HPDE6-E6E7 (cell line): ENCODE data around the gene TRDN.
A peak's percentile ranks its signal among the peaks of the same experiment; 100 is the strongest.
"Not testable (repeated sequence)": the region's sequence is repeated elsewhere in the genome, so short reads cannot be mapped to it uniquely, and the experiment has no call there.

Experiments
- DNase-seq: peaks from one replicate; pipeline ENCODE4 v3.0.0; 2011; ENCODE audit warnings: missing footprints; ENCODE audit errors: extremely low spot score

The TRDN gene

DNA sequence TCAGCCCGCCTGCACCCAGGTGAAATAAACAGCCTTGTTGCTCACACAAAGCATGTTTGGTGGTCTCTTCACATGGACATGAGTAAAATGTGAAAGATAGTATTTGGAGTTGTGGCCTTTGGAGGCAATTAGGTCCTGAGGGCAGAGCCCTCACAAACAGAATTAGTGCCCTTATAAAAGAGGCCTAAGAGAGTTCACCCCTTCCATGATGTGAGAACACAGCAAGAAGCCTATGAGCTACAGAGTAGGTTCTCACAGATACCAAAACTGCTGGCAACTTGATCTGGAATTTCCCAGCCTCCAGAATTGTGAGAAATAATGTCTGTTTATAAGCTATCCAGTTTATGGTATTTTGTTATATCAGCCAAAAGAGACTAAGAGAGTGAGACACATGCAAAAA lies 74.5 kb downstream of the TRDN start:
- no peak for DNase-seq

DNA sequence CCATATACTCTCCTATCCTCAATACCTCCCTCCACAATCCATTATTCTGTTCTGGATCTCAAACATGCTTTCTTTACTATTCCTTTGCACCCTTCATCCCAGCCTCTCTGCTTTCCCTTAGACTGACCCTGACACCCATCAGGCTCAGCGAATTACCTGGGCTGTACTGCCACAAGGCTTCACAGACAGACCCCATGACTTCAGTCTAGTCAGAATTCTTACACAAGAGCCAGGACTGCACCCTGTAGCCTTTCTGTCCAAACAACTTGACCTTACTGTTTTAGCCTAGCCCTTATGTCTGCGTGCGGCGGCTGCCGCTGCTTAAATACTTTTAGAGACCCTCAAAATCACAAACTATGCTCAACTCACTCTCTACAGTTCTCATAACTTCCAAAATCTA lies 76.9 kb downstream of the TRDN start:
- DNase-seq = not testable (repeated sequence)

DNA sequence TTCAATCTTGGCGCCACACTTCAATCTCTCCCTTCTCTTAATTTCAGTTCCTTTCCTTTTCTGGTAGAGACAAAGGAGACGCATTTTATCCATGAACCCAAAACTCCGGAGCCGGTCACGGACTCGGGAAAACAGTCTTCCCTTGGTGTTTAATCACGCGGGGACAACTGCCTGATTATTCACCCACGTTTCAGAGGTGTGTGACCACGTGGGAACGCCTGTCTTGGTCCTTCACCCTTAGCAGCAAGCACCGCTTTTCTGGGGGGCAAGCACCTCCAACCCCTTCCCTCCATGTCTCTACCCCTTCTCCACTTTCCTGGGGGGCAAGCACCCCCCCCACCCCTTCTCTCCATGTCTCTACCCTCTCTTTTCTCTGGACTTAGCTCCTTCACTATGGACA lies 79.3 kb downstream of the TRDN start:
- not testable (repeated sequence) for DNase-seq

DNA sequence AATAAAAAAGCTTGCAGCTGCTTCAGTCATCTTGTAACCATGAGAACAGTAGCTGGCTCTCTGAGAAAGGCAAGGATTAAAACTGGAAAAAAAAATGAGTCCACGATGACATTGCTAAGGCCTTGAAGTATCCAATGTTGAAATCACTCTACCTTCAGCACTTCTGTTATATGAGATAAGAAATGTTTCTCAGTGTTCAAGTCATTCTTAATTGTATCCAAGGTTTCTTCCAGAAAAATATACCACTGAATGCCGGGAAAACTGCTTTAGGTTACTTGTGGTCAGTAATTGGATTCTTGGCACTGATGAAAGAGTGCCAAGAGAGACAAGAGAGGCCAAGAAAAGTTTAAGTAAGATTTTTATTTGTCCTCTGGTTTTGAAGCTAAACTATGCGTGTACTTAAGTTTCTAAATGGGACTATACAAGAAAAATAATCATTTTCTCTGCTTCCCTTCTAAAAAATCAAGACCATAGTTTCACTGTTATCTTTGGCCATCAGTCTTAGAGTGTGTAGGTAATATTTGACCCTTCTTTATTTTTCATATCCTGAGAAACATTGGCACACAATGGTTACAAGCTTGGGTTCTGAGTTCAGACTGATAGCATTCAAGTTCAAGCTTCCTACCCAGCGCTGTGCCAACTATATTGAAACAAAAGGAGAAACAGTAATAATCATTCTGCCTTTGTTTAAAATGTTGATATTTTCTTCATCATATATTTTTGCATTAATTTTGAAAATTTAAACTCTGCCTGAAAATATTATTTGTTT lies 84.6 kb downstream of the TRDN start:
- no peak for DNase-seq

DNA sequence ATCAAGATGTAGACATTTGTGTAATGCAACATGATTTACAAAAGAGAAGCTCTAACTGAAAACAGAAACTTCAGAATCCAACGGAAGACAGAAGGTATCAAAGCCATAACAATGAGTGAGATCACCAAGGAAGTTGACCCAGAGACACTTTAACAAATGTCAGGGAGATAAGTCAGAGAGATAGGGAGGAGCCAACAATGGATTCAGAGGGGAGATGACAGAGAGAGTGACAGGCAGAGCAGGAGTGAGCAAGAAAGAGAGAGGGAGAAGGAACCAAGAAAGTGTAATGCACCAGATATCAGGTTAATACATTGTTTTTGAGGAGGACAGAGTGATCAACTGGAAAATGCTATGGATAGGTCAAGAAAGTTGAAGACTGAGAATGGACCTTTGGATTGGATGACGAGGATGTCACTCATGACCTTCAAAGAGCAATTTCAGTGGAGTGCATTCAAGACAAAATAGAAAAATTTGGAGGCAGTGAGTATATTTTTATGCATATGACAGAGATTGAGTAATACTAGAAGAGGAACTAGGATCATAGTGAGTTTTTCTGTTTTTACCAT lies 86.6 kb downstream of the TRDN start:
- DNase-seq = no peak

DNA sequence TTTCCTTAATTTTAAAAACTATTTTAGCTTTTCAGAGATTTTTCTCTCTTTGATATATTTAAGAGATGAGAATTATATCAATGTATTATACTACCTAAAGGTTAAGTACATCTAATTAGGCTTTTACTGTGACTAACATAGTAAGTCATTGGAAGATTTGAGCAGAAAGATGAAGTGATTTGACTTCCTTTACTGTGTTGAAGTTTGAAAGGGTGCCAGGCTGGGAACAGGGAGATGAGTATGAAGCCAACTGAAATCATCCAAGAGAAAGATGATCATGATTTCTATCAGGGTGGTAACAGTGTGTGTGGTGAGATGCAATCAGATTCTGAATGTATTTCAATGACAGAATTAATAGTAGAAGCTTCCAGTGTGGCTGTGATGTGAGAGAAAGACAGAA lies 87.3 kb downstream of the TRDN start:
- no peak for DNase-seq

DNA sequence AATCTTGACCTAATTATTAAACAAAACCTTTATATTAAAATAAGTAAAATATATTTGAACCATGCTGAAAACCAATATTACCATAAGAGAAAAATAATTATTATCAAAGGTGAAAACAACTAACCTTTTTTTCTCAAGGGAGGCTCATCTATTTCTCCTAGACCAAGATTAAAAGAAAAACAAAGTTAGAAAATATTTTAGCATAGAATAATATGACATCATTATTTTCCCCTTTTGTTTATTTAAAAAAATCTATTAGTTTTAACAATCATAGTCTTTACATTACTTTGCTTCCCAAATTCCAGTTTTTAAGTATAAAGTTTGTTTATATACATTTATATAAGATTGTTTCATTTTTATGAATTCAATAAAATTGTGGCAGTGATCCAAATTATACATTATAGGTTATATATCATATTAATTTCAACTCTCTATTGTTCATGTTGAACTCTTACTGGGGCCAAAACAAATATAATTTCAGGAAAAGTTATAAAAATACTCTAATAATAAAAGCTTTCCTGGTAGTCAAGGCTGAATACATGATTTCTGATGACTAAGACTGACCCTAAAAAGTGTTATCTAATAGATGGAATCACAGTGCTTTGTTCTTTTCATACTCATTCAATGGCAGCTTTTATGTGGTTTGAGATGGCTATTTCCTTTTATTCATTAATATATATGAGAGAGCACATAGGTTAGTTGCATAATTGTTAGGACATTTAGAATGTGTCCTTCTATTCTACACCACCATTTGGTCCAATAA lies 89.4 kb downstream of the TRDN start:
- no peak for DNase-seq

DNA sequence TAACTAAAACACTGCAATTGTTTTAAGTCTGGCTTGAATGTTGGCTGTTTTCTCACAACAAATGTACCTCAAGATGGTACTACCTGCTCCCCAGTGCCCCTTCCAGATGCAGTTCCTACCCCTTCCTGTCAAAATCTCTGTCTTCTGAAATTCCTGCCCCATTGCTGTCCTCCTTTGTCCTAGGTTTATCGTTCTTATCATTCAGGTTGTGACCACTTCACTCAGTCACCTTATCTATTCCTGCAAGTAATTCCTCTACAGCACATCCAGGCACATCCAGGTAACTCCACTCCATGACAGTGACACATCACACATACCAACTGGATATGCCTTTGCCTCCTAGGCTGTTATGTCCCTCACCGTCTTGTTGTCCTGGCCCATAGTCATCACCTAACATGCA lies 90.2 kb downstream of the TRDN start:
- DNase-seq = no peak

DNA sequence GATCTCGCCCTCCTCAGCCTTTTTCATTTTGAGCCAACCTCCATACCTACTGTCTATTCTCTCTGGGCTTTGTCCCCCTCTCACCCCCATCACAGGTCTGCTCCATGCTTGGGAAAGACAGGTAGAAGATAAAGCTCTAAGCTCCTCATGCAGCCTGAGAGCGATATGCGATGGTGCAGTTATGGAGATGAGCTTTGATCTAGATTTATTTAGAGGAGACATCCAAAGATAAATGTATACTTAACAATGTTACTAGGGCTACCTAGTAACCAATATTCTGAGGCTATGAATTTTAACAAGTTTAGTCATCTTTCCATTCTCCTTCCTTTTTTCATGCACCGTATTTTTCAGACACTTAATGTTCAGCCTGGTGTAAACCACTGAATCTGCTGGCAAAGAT lies 95.3 kb downstream of the TRDN start:
- no peak for DNase-seq

DNA sequence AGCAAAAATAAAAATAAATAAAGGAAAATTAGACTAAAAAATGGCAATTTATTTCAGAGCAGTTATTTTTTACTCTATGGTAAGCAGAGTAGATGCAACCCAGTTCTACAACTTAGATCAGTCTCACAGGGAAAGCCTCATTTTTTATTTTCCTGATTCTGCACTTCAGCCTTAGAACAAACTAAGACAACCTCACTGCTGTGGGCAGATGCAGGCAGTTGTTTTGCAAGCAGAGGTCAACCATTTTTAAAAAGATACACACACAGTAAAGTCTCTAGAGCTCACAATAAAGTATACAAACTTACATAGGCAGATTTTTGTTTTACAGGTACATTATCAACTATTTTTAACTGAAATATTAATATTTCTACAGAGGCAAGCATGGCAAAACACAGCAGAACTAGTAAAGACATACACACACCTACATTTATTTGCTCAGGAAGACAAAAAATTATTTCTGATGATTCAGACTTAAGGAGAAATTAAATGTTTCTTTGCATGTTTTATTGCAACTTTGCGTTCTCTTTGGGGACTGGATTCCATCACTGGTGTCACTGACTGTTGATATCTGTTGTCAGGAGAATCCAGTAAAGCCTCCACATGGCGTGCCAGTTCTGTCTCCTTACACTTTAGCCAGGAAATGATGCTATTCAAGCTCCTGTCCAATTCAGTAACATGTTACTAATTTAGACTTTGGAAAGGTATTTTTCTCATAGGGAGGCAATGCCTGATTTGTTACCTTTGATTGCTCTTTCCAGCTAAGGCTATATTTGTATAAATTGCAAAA lies 102.7 kb downstream of the TRDN start:
- no peak for DNase-seq

DNA sequence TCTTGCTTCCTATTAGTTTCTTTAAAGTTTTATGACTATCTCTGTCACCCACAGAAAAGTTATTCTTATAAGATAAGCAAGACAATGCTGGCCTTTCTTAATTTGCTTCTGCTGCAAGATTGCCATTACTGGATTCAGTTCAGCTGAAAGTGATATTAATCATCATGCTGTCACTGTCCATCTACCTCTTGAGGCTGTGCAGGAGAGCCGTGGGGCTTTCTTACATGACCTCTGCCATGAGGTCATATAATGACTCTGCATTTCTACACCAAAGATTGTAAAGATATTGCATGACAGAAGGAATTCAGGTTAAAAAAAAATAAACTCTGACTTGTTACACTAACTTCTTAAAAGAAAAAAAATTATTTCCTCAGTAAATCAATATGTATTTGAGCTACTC lies 106.9 kb downstream of the TRDN start:
- DNase-seq = peak; percentile 42

DNA sequence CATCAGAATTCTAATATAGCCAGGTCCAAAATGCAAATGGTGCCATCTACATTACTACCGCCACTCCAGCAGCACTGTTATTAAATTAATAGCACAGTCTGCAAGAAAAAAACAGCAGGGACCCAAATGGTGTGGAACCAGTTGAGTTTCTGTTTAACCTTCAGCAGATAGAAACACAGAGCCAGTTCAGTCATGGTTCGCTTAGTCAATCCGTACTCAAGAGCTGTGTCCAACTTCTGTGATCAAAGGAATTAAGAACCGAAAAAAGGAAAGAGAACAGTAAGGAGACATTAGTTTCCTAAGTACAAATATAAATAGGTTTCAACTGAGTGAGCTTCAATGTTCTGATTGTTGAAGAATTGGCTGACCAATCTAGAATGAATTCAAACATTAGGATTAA lies 107.7 kb downstream of the TRDN start:
- DNase-seq = no peak

DNA sequence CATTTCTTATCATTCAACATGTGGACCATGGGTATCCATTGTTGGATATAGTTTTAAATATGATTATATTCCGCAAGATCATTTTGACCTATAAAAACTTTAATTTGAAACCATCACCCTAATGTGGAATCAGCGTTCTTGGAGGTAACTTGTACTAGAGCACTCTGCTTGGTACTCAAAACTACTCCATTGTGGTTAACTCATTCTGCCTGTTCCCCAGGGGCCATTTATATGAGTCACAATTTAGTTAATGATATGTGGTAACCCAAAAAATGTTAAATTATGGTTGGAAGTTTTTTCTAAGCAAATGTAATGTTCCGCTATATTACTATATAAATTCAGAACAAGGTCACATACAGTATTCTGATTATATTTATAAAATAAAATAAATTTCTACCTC lies 109.3 kb downstream of the TRDN start:
- DNase-seq = no peak

DNA sequence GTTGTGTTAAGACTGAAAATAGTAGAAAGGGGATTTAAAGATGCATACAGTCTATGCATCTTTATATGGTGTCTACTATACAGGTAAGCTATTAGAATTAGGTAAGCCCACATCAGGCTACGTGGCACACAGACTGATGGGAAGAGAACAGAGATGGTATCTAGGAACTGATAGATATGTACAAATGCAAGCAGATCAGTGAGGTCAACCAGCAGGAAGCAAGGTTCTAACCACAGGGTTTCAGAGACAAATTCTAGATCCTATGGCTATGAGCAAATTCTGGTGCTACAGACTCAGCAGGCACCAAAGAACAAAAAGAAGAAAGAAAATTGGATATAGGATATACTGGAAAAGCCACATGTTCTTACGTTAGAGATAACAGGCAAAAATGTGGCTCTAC lies 110.6 kb downstream of the TRDN start:
- no peak for DNase-seq

DNA sequence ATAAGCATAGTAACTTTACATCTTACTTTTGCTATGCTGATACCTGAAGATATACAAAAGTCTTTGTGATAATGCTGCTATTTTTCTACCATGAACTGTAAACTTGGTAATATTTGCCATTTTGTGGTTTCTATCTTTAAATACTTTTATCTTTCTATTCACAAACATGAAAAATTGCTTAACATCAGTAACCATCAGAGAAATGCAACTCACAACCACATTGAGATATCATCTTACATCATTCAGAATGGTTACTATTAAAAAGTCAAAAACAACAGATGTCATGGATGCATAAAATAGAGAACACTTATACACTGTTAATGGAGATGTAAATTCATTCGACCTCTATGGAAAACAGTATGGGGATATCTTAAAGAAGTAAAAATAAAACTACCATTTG lies 112.0 kb downstream of the TRDN start:
- DNase-seq = no peak

DNA sequence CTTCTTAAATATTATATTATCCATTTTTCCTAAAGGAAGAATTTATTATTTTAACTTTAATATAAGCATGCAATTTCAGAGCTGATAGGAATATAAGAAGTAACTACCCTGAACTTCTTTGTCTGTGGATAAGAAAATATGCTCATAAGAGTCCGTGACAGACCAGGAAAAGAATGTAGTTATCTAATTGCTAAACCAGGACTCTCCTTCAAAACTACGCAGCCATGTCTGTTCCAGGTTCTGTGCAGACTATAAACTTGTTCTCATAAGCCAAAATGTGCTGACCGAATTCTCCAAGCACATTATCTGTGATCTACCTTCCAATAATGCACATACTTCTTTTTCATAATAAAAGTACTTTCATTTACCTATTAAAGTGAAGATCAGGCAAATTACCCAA lies 116.5 kb downstream of the TRDN start:
- no peak for DNase-seq

DNA sequence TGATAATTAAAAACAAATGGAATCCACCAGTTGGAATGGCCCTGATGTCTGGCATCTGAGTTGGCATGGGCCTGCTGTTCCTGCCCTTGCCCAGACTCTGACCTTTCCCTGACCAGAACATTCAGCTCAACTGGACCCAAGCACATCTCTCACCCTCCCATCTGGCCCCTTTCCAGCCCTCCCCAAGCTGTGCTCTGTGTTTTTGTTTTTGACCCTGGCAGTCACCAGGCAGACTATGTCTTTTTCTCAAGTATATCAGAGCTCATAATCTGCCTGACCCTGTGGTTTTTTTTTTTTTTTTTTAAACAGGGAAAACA lies 117.6 kb downstream of the TRDN start:
- DNase-seq = no peak

DNA sequence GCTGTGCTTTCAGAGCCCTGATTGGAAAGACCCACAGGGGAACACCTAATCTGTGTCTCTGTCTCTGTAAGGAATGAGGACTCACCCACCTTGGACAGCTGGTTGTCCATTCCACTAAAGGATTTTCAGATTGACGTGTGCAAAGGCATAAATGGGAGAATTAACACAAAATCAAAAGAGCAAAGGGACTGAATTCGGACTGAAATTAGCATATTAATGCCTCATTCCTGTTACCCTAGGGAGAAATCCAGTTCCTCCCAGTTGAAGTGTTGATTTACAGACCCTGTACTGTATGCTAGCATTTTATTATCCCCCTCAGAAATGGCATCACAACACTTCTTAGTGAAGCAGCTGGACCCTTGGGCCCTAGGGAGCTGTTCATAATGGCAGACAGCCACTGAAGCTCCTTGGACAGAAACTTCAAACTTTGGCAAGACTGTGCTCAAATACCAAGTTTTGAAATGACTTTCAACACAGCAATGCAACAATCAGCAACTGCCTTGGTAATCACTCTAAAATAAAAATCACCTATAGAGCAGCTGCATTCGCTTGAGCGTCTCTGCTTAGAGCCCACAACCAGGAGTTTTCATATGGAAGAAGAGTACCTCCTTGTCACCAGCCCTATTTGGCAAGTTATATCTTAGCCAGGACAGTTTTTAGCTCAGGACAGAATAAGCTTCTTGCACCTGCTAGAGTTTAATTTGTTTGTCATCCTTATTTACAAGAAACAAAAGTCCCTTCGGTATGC lies 118.1 kb downstream of the TRDN start:
- DNase-seq = no peak

DNA sequence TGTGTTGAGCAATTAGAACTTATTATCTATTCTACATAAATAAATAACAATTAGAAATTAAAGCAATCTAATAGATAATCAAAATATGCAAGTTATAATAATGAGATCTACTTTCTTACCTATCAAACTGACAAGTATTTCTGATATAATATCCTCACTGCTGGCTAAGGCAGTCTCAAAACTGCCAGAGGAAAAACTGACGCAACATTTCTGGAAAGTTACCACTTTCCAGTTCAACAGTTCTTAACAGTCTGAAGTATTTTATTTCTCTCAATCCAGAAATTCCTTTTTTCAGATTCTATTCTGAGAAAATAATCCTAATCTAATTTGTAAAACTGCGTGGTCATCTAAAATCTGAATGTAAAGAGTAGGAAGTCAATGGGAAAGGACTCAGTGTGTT lies 121.0 kb downstream of the TRDN start:
- no peak for DNase-seq

DNA sequence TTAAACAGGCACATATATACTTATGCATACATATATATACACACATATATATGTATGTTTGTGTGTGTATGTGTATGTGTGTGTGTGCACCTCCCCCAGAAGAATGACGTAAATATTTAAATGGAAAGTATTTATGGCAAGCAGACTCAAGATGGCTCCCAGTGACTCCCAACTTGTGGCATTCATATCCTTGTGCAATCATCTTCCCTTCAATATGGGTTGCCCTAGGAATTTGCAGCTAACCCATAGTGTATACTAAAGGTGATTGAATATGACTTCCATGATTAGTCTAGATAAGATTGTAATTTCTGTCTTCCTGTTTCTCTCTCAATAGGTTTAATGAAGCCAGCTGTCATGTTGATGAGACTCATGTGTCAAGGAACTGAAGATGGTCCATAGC lies 127.6 kb downstream of the TRDN start:
- no peak for DNase-seq

DNA sequence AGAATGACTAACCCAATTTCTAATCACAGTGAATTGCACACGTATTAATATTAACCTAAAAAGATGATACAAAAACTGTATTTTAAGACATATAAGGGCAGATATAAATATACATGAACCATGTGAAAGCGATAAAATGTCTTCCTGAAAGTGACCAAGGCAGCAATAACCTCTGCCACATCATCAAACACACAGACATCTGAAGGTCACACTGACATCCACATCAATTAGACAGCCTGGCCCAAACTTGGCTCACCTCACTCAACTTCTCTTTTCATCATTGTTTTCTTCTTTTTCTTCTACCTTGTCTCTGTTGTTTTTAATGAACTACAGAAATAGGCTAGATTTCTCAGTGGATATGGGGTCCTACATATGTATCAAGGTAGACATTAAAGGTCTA lies 128.5 kb downstream of the TRDN start:
- DNase-seq = no peak

DNA sequence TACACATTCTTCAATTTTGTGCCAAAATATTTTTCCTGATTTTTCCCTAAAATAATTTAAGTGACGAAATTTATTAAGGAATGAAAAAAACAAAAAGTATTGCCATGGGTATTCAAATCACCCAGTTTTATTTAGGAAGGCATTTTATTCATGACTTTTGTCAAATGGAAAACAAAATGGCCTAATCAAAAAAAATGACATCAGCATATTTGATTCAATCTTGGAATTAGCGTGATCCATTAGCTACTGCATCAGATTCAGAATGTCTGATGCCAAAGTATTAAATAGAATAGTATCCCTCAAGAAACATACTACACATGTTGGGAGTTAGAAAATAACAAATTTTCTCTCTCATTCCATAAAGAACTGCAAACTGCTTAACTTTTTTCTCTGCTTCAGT lies 129.2 kb downstream of the TRDN start:
- DNase-seq = no peak
